Panc1 (cell line): Measurements from ENCODE around the gene KCNMA1. TPM values are rescaled to one million over a fixed set of nuclear protein-coding genes. Genes with fewer than 3 reads are reported as not detected.
A peak's percentile ranks its signal among the peaks of the same experiment; 100 is the strongest.

Experiments
- ATAC-seq: fragments of 200-7000 bp; cut with Tn5 transposase; 2 replicates; pipeline ENCODE4 v1.9.1; 2020; ENCODE audit warnings: mild to moderate bottlenecking, moderate library complexity
- BruUV-seq: library from RNA; stranded (reverse); fragments of 400-500 nt; replicated peaks from 2 replicates; lab custom pipeline; 2021; lab: Mats Ljungman, UMichigan
- CTCF ChIA-PET: fragments of 300-600 bp; sonication (Branson Sonifier 250); formaldehyde crosslinking; loops from one replicate; lab custom pipeline; 2022; ENCODE audit warnings: antibody characterized with exemption; lab: Charles Lee
- POLR2A ChIA-PET: fragments of 300-600 bp; sonication (Branson Sonifier 250); formaldehyde crosslinking; loops from one replicate; lab custom pipeline; 2022; ENCODE audit warnings: antibody characterized with exemption; lab: Charles Lee
- DNase-seq: peaks from one replicate; pipeline ENCODE4 v3.0.0-alpha.2; 2010; ENCODE audit warnings: low read depth, low spot score
- H3K27ac ChIP-seq: 2 replicates; pipeline ENCODE4 v1.5.1; 2011; ENCODE audit warnings: mild to moderate bottlenecking, low read length, inconsistent platforms
- H3K27me3 ChIP-seq: fragments of 200-500 bp; sonication (Bioruptor generic); 2 replicates; pipeline ENCODE4 v1.6.0; 2014; ENCODE audit warnings: low read length, inconsistent platforms; ENCODE audit not compliant: control insufficient read depth, insufficient read depth
- H3K36me3 ChIP-seq: fragments of 200-500 bp; sonication (Bioruptor generic); 2 replicates; pipeline ENCODE4 v1.5.1; 2014; ENCODE audit warnings: inconsistent platforms, mild to moderate bottlenecking, low read length, moderate library complexity; ENCODE audit not compliant: control insufficient read depth, insufficient read depth
- H3K4me1 ChIP-seq: 2 replicates; pipeline ENCODE4 v1.5.1; 2011; ENCODE audit warnings: inconsistent platforms, mild to moderate bottlenecking, low read length, moderate library complexity; ENCODE audit not compliant: control insufficient read depth, insufficient read depth
- H3K4me3 ChIP-seq, 2 experiments: 2 replicates each; pipeline ENCODE4 v1.5.1; 2011 to 2012; ENCODE audit warnings: low read depth in 2 of 2, low read length in 2 of 2, mild to moderate bottlenecking in 2 of 2, inconsistent platforms in 1 of 2, moderate library complexity in 1 of 2
- H3K9me3 ChIP-seq: fragments of 200-500 bp; sonication (Bioruptor generic); 2 replicates; pipeline ENCODE4 v1.5.1; 2014; ENCODE audit warnings: low read depth, mild to moderate bottlenecking, inconsistent platforms, low read length, moderate library complexity; ENCODE audit not compliant: control insufficient read depth, insufficient read depth
- CTCF ChIP-seq: fragments of 450-650 bp; IDR thresholded peaks from 2 replicates; pipeline ENCODE4 v1.5.1; 2017; ENCODE audit warnings: mild to moderate bottlenecking
- POLR2AphosphoS5 ChIP-seq: IDR thresholded peaks from 2 replicates; pipeline ENCODE4 v1.6.1; 2012; ENCODE audit warnings: mild to moderate bottlenecking, low read depth, low read length, moderate library complexity
- SIN3A ChIP-seq: IDR thresholded peaks from 2 replicates; pipeline ENCODE4 v1.6.1; 2012; ENCODE audit warnings: low read depth, mild to moderate bottlenecking, low read length, moderate library complexity, borderline replicate concordance; ENCODE audit not compliant: insufficient read depth
- TCF7L2 ChIP-seq: IDR thresholded peaks from 2 replicates; pipeline ENCODE4 v1.6.1; 2011; ENCODE audit warnings: mild to moderate bottlenecking, low read depth, low read length, inconsistent platforms
- in situ Hi-C: cut with HindIII; loops from 2 replicates; pipeline ENCODE4 v1.10.0; 2016; ENCODE audit warnings: low sequenced_read_pairs, low pct_unique_long_range_greater_than_20kb
- intact Hi-C: fragments of 100-400 bp; cut with micrococcal nuclease; formaldehyde crosslinking; loops from one replicate; pipeline ENCODE4 v1.10.0; 2022; ENCODE audit not compliant: unreplicated experiment
- total RNA-seq: library from RNA; stranded (reverse); gene quantifications from one replicate; pipeline ENCODE4 v1.2.1, GENCODE V29; 2021; ENCODE audit not compliant: unreplicated experiment
- TF ChIP-seq, protein P1 (sequence below), 2 experiments: IDR thresholded peaks; 2 replicates each; pipeline ENCODE4 v1.6.1; 2011 to 2012; ENCODE audit warnings: low read depth in 2 of 2, control low read depth in 1 of 2, low read length in 1 of 2, mild to moderate bottlenecking in 1 of 2, moderate library complexity in 1 of 2; ENCODE audit not compliant: insufficient read depth in 1 of 2

Gene KCNMA1
- total RNA-seq, 1 experiment from 2014 or later: 91.9 TPM

DNA sequence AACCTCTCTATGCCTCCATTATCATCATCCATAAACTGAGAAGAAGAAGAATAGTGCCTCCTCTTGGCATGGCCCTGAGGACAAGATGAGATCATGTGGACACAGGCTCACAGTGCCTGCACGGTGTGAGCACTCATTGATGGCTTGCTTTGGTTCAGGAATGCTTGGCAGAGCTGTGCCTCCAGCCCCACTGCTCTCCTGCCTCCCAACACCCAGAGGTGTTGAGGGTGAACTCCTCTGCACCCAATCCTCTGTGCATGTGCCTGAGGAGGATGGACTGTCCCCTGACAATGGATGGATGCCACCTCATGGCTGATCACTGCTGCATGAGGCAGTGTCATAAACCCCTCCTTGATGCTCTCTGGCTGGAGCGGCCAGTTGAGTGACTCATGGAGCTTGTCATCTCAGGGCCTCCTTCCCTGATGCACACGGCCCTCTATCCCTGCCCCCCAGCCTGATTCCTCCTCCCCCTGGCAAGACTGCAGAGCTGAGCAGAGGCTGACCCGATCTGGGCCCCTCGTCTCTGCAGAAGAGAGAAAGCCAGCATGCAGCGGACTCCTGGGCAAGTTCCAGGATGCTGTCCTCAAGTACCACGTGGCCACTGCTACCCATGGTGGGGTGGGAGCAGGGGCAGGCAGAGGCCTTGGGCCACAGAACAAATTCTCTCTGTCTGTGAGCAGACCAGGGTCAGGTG is 136.3 kb downstream of the KCNMA1 start:
- in situ Hi-C loops: no loop called here
- H3K4me3 ChIP-seq: no peak overlapping the region
- ATAC-seq (peak; percentile 77), DNase-seq (peak; percentile 86)
- BruUV-seq: no TSS peak
- ChIA-PET POLR2A (no interaction called here), CTCF (interaction anchor here (0.7 to 0.9 kb wide), 2 partner anchors 13 to 19 kb away, joined by 3 read pairs; no protein-coding TSS in a partner anchor)
- no peaks in the 10 kb centered on the region for H3K9me3 ChIP-seq
- H3K27me3 ChIP-seq: no peaks in the 10 kb centered on the region
- intact Hi-C loops: loop anchor here (5.0 kb wide), 2 partner anchors 126 to 141 kb away; no protein-coding TSS in a partner anchor
- peak overlapping the region; percentile 88 for H3K27ac ChIP-seq
- TF ChIP-seq SIN3A: no peak
- TF ChIP-seq, protein P1, sequence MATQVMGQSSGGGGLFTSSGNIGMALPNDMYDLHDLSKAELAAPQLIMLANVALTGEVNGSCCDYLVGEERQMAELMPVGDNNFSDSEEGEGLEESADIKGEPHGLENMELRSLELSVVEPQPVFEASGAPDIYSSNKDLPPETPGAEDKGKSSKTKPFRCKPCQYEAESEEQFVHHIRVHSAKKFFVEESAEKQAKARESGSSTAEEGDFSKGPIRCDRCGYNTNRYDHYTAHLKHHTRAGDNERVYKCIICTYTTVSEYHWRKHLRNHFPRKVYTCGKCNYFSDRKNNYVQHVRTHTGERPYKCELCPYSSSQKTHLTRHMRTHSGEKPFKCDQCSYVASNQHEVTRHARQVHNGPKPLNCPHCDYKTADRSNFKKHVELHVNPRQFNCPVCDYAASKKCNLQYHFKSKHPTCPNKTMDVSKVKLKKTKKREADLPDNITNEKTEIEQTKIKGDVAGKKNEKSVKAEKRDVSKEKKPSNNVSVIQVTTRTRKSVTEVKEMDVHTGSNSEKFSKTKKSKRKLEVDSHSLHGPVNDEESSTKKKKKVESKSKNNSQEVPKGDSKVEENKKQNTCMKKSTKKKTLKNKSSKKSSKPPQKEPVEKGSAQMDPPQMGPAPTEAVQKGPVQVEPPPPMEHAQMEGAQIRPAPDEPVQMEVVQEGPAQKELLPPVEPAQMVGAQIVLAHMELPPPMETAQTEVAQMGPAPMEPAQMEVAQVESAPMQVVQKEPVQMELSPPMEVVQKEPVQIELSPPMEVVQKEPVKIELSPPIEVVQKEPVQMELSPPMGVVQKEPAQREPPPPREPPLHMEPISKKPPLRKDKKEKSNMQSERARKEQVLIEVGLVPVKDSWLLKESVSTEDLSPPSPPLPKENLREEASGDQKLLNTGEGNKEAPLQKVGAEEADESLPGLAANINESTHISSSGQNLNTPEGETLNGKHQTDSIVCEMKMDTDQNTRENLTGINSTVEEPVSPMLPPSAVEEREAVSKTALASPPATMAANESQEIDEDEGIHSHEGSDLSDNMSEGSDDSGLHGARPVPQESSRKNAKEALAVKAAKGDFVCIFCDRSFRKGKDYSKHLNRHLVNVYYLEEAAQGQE (IDR thresholded peaks at IDR 0.05; ENCODE audit: insufficient read depth in 1 of 2, low read depth in 2 of 2, low read length in 1 of 2): no peak
- no peak for TF ChIP-seq CTCF
- TF ChIP-seq POLR2AphosphoS5: no peak
- TF ChIP-seq TCF7L2: no peak
- H3K4me1 ChIP-seq: peaks cover 77% of the 10 kb centered on the region
- H3K36me3 ChIP-seq: no peaks in the 10 kb centered on the region

GRCh38 chr10:77500754-77501151 is 136.9 kb downstream of the KCNMA1 start:
- TF ChIP-seq SIN3A (no peak), CTCF (no peak), POLR2AphosphoS5 (no peak), TCF7L2 (no peak)
- TF ChIP-seq, protein P1 (IDR thresholded peaks at IDR 0.05; ENCODE audit: insufficient read depth in 1 of 2, low read depth in 2 of 2, low read length in 1 of 2): no peak
- BruUV-seq: no TSS peak
- Histone ChIP-seq H3K27me3 (no peaks in the 10 kb centered on the region), H3K4me3 (no peak overlapping the region), H3K4me1 (peaks cover 71% of the 10 kb centered on the region), H3K9me3 (no peaks in the 10 kb centered on the region), H3K36me3 (no peaks in the 10 kb centered on the region), H3K27ac (peak overlapping the region; percentile 88)
- POLR2A ChIA-PET: interaction anchor here (0.6 kb wide), 1 partner anchor 72 kb away, joined by 6 read pairs; no protein-coding TSS in a partner anchor
- intact Hi-C loops: loop anchor here (5.0 kb wide), 2 partner anchors 127 to 142 kb away; no protein-coding TSS in a partner anchor
- no peak for ATAC-seq
- CTCF ChIA-PET: interaction anchor here (0.9 kb wide), 1 partner anchor 18 kb away, joined by 3 read pairs; no protein-coding TSS in a partner anchor
- DNase-seq: no peak
- in situ Hi-C loops: no loop called here
